Adrenal gland (tissue), 12 donors: ENCODE measurements around the gene PTPRN2. TPM values are rescaled to one million over a fixed set of nuclear protein-coding genes. Genes with fewer than 3 reads are reported as not detected.

Experiments
- DNase-seq, 7 donors: peaks; one replicate each; pipeline ENCODE4 v3.0.0-alpha.2; 2019 to 2020
- H3K27ac ChIP-seq, 5 donors: fragments of 200-600 bp; sonication (generic) in 4 of 5; 1 replicate in 3 of 5; 2 replicates in 2 of 5; pipeline versions ENCODE4 v1.5.1 to v1.8.0; 2016 to 2020; ENCODE audit warnings: mild to moderate bottlenecking in 1 of 5
- H3K27me3 ChIP-seq: fragments of 200-600 bp; 2 replicates; pipeline ENCODE4 v1.8.0; 2021
- H3K36me3 ChIP-seq, 2 donors: fragments of 200-600 bp; replicated peaks in 1 of 2; 1 replicate in 1 of 2; 2 replicates in 1 of 2; pipeline versions ENCODE4 v1.5.1 to v1.8.0; 2018 to 2022
- H3K4me1 ChIP-seq, 2 donors: fragments of 200-600 bp; replicated peaks in 1 of 2; 1 replicate in 1 of 2; 2 replicates in 1 of 2; pipeline versions ENCODE4 v1.5.1 to v1.8.0; 2018 to 2021
- H3K4me3 ChIP-seq, 4 donors: fragments of 200-600 bp; sonication (generic) in 3 of 4; one replicate each; pipeline ENCODE4 v1.5.1; 2016 to 2018
- H3K9me3 ChIP-seq, 3 donors: fragments of 200-600 bp; sonication (generic) in 1 of 3; replicated peaks in 1 of 3; 1 replicate in 2 of 3; 2 replicates in 1 of 3; pipeline versions ENCODE4 v1.5.1 to v1.8.0; 2016 to 2021
- CTCF ChIP-seq, 6 experiments: fragments of 450-650 bp in 4 of 6; fragments of 200-600 bp in 2 of 6; sonication (generic) in 1 of 6; IDR thresholded peaks; 1 replicate in 5 of 6; 2 replicates in 1 of 6; pipeline versions ENCODE4 v1.5.1 to v1.8.0; 2016 to 2021; ENCODE audit warnings: antibody characterized with exemption in 6 of 6, mild to moderate bottlenecking in 2 of 6, moderate library complexity in 1 of 6
- POLR2A ChIP-seq, 2 donors: fragments of 450-650 bp; IDR thresholded peaks; one replicate each; pipeline ENCODE4 v1.6.1; 2017; ENCODE audit warnings: antibody characterized with exemption in 2 of 2, mild to moderate bottlenecking in 2 of 2, moderate library complexity in 1 of 2
- WGBS, 4 donors: extraction: QIAGEN DNeasy Blood & Tissue Kit in 2 of 4; methylation state at CpG; one replicate each; pipeline versions ENCODE4 v1.1.5 to v1.1.7; 2013 to 2017; 5-methylcytosine and 5-hydroxymethylcytosine counted together
- intact Hi-C, 2 donors: fragments of 100-400 bp; cut with DNase I; formaldehyde crosslinking; loops; one replicate each; pipeline versions ENCODE4 v1.14.1 to v1.15.0; 2022 to 2023
- polyA plus RNA-seq, 3 donors: library from polyadenylated mRNA; stranded (reverse); fragments of 200-250 nt in 2 of 3; fragments of 350-450 nt in 1 of 3; fragmentation: Illumina TruSeq in 1 of 3; extraction: RNeasy Lipid Tissue Mini Kit (QIAGEN cat#74804) in 1 of 3; gene quantifications; one replicate each; pipeline ENCODE4 v1.2.3, GENCODE V29; 2013 to 2014
- total RNA-seq, 9 donors: library from RNA; depleted of rRNA in 4 of 9; stranded (reverse); fragments of >200 nt in 4 of 9; fragments of 120-200 nt in 1 of 9; fragmentation: NEBNext Ultra II Directional in 1 of 9; extraction: Animal tissue kit (Norgen Biotek cat#: 25700) in 1 of 9; gene quantifications; one replicate each; pipeline versions ENCODE4 v1.1.0 to v1.2.4, GENCODE V29; 2013 to 2023
- donor health status: healthy with polysubstance abuse.
- donor health status: Bipolar disorder and iron deficiency.
- donor health status: DM: yes; HTN: yes; CAD: no.
- donor health status: DM: no; HTN: no; CAD: no.
- donor health status: DM: no; HTN: no; CAD: no.
- donor health status: DM: yes; HTN: yes; CAD: no.

Gene PTPRN2
- total and polyA plus RNA-seq, 12 donors = 2.2 to 16.2 (median 3.4) TPM

GRCh38 chr7:158120716-158121115 is 466.9 kb downstream of the PTPRN2 start:
- whole genome bisulfite sequencing, 4 donors = 61 to 100% (median 74%) methylated on average over 2 to 6 of the region's 6 CpGs
- DNase-seq = no peak
- no peak overlapping the region for H3K27ac ChIP-seq
- TF ChIP-seq CTCF (IDR thresholded peaks at IDR 0.05) (no peak), POLR2A (IDR thresholded peaks at IDR 0.05) (no peak)
- no peaks in the 10 kb centered on the region for H3K36me3 ChIP-seq
- intact Hi-C loops = no loop called here
- peaks cover 0 to 18% (median 14%) of the 10 kb centered on the region in 3 donors for H3K9me3 ChIP-seq
- no peaks in the 10 kb centered on the region for H3K27me3 ChIP-seq
- no peaks in the 10 kb centered on the region for H3K4me1 ChIP-seq
- no peak overlapping the region for H3K4me3 ChIP-seq

GRCh38 chr7:158120316-158120715 is 467.3 kb downstream of the PTPRN2 start:
- H3K27ac ChIP-seq = no peak overlapping the region
- no peaks in the 10 kb centered on the region for H3K4me1 ChIP-seq
- DNase-seq = no peak
- H3K36me3 ChIP-seq = no peaks in the 10 kb centered on the region
- TF ChIP-seq CTCF (IDR thresholded peaks at IDR 0.05) = no peak
- no peak for TF ChIP-seq POLR2A (IDR thresholded peaks at IDR 0.05)
- no peak overlapping the region for H3K4me3 ChIP-seq
- no peaks in the 10 kb centered on the region for H3K27me3 ChIP-seq
- intact Hi-C loops = no loop called here
- WGBS, 4 donors = 52 to 65% (median 55%) methylated on average over 4 of the region's 4 CpGs
- peaks cover 0 to 18% (median 14%) of the 10 kb centered on the region in 3 donors for H3K9me3 ChIP-seq

- intact Hi-C loops = no loop called here
- no peak for DNase-seq
- H3K27me3 ChIP-seq = no peaks in the 10 kb centered on the region
- 63 to 89% (median 71%) methylated on average over 1 of the region's 1 CpG for WGBS, 4 donors
- TF ChIP-seq CTCF (IDR thresholded peaks at IDR 0.05) (no peak), POLR2A (IDR thresholded peaks at IDR 0.05) (no peak)
- no peaks in the 10 kb centered on the region for H3K36me3 ChIP-seq
- peaks cover 0 to 18% (median 14%) of the 10 kb centered on the region in 3 donors for H3K9me3 ChIP-seq
- H3K4me3 ChIP-seq = no peak overlapping the region
- H3K27ac ChIP-seq = no peak overlapping the region
- no peaks in the 10 kb centered on the region for H3K4me1 ChIP-seq
These were observed 470.0 kb downstream of the PTPRN2 start for GRCh38 chr7:158117341-158118222.

- 77 to 96% (median 94%) methylated on average over 2 of the region's 2 CpGs for WGBS, 4 donors
- peaks cover 0 to 18% (median 14%) of the 10 kb centered on the region in 3 donors for H3K9me3 ChIP-seq
- DNase-seq = no peak
- H3K4me1 ChIP-seq = no peaks in the 10 kb centered on the region
- intact Hi-C loops = no loop called here
- H3K4me3 ChIP-seq = no peak overlapping the region
- H3K27me3 ChIP-seq = no peaks in the 10 kb centered on the region
- no peak overlapping the region for H3K27ac ChIP-seq
- TF ChIP-seq CTCF (IDR thresholded peaks at IDR 0.05) (no peak), POLR2A (IDR thresholded peaks at IDR 0.05) (no peak)
- no peaks in the 10 kb centered on the region for H3K36me3 ChIP-seq
These were observed 471.4 kb downstream of the PTPRN2 start for GRCh38 chr7:158116235-158116634.
